Duodenal mucosa (tissue), 2 donors: ENCODE measurements around the gene MRPL43.

ENCODE experiments used
- H3K27ac ChIP-seq: one replicate; pipeline ENCODE4 v1.7.0; 2013; ENCODE audit warnings: low read depth, low read length
- H3K27me3 ChIP-seq, 2 donors: one replicate each; pipeline ENCODE4 v1.7.0; 2013; ENCODE audit warnings: low read length in 2 of 2, control low read depth in 1 of 2; ENCODE audit not compliant: insufficient read depth in 2 of 2, control insufficient read depth in 1 of 2
- H3K36me3 ChIP-seq, 2 donors: one replicate each; pipeline ENCODE4 v1.7.0; 2013; ENCODE audit warnings: low read length in 2 of 2, control low read depth in 1 of 2; ENCODE audit not compliant: insufficient read depth in 2 of 2, control insufficient read depth in 1 of 2
- H3K4me1 ChIP-seq, 2 donors: one replicate each; pipeline ENCODE4 v1.7.0; 2013; ENCODE audit warnings: low read length in 2 of 2, control low read depth in 1 of 2; ENCODE audit not compliant: insufficient read depth in 2 of 2, control insufficient read depth in 1 of 2
- H3K4me3 ChIP-seq, 2 donors: one replicate each; pipeline ENCODE4 v1.7.0; 2013; ENCODE audit warnings: low read length in 2 of 2, low read depth in 1 of 2
- H3K9ac ChIP-seq, 2 donors: one replicate each; pipeline ENCODE4 v1.7.0; 2013; ENCODE audit warnings: low read length in 2 of 2, low read depth in 1 of 2
- H3K9me3 ChIP-seq, 2 donors: one replicate each; pipeline ENCODE4 v1.7.0; 2013; ENCODE audit warnings: low read length in 2 of 2, control low read depth in 1 of 2; ENCODE audit not compliant: control insufficient read depth in 1 of 2

Gene MRPL43

DNA sequence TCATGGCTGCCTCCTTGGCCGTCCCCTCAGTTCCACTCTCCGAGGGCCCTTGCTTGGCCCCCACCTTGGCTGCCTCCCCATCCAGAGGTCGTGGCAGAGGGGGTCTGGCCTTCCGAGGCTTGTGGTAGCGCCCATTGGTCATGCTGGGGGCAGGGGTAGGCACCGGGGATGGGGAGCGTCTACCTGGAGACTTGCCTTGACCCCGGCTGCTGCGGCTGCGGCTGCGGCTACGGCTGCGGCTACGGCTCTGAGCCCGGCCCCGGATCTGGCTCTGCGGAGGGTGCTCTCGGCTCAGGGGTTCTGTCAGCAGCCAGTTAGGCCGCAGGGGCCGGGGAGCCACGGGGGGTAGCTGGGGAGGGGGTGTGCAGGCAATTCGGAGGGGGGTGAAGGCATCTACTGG lies 23.0 kb upstream of the MRPL43 start:
- Histone ChIP-seq H3K9me3 (no peaks in the 10 kb centered on the region), H3K27ac (no peak overlapping the region), H3K36me3 (peaks cover 0 to 18% of the 10 kb centered on the region in 2 donors), H3K9ac (no peak overlapping the region), H3K4me1 (peaks cover 10 to 24% of the 10 kb centered on the region in 2 donors), H3K27me3 (no peaks in the 10 kb centered on the region), H3K4me3 (no peak overlapping the region)

DNA sequence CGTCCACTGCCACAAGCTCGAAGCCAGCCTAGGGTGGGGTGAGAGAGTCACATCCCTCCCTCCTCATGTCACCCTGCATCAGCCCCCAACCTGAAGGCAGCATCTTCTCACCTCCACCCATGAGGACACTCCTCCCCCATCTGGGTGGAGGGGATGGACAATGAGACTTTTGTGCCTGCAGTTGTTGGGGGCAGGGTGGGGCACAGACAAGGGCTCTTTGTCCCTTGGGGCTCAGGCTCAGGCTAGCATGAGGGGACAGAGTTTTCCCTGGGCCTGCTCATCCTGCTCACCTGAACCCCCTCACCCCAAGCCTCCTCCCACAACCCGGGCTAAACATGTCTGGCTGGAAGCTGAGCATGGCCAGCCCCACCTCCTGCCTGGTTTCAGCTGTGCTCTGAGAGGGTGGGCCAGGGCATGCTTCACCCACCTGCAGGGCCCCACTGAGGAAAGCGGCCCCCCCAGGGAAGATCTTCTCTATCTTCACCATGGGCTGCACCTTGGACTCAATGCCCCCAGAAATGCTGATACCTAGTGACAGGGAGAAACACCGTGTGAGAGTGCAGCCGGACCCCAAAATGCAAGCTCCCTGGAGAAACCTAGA lies 21.6 kb upstream of the MRPL43 start:
- no peak overlapping the region for H3K9ac ChIP-seq
- no peaks in the 10 kb centered on the region for H3K27me3 ChIP-seq
- H3K4me1 ChIP-seq = peaks cover 10 to 24% of the 10 kb centered on the region in 2 donors
- H3K27ac ChIP-seq = no peak overlapping the region
- no peak overlapping the region for H3K4me3 ChIP-seq
- H3K36me3 ChIP-seq = peaks cover 0 to 26% of the 10 kb centered on the region in 2 donors
- H3K9me3 ChIP-seq = no peaks in the 10 kb centered on the region

DNA sequence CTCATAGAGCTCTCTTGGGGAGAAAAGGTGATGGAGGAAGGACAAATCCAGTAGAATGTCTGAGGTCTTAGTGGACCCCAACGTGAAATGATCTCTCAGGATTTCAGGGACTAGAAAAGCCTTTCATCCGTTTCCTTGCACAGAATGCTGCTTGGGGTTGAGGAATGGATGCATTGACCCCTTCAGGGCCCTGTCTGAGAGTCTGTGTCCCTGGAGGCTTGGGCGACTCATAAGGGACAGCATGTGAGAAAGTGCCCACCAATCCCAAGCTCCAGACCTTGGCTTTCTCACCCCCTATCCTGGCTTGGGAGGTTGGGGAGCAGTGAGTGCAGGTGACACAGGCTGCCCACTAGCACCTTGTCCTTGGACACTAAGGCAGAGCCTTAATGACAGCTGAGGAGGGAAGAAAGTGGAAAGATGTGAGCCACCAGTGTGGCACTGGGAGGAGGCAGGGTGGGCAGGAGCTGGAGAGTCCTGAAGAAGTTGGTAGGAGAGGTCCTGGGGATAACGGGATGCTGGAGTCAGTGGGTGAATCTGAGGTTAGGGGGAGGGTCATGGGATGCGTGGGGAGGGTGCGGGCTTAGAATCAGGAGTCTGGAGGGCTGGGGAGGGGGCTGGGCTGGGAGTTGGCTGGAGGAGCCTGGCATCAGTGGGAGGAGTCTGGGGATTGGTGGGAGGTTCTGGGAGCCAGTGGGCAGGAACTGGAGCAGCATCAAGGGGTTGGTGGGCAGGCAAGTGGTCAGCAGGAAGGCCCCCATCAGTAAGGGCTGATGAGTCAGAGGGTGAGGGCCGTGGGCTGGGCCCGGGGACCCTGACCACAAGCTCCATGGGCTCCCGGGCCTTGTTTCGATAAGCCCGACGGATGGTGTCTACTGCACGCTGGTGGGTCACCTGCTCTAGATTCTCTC lies 20.9 kb upstream of the MRPL43 start:
- no peak overlapping the region for H3K9ac ChIP-seq
- H3K27me3 ChIP-seq = no peaks in the 10 kb centered on the region
- no peak overlapping the region for H3K4me3 ChIP-seq
- H3K9me3 ChIP-seq = no peaks in the 10 kb centered on the region
- peaks cover 6 to 20% of the 10 kb centered on the region in 2 donors for H3K4me1 ChIP-seq
- no peak overlapping the region for H3K27ac ChIP-seq
- peaks cover 0 to 33% of the 10 kb centered on the region in 2 donors for H3K36me3 ChIP-seq

DNA sequence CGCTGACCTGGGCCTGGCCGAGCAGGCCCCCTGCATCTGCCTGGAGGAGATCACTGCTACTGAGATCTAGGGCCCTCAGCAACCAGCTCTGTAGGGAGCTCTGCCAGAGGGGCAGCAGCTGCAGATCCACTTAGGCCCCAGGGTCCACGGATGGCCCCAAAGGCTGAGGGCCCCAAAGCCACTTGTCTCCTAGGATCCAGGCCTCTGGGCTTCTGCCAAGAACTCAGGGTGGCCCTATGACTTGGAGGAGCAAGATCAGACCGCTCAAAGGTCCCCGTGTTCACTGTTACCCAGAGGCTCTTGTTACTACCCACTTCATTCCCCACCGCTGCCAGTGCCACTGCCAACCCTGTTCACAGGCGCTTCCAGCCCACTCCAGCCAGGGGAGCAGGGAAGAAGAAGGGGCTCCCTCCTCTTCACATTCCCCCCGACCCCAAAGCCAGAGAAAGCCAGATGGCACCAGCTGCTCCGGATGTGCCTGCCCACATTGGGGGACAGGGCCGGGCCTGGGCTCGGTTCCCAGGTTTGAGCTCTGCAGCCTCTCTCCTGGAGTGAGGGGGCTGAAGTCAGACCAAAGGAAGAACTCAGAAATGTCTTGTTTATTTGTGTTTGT lies 19.9 kb upstream of the MRPL43 start:
- Histone ChIP-seq H3K27ac (peak overlapping the region; percentile 17), H3K4me1 (peaks cover 4 to 14% of the 10 kb centered on the region in 2 donors), H3K27me3 (no peaks in the 10 kb centered on the region), H3K4me3 (no peak overlapping the region), H3K9ac (no peak overlapping the region), H3K36me3 (peaks cover 0 to 37% of the 10 kb centered on the region in 2 donors), H3K9me3 (no peaks in the 10 kb centered on the region)

DNA sequence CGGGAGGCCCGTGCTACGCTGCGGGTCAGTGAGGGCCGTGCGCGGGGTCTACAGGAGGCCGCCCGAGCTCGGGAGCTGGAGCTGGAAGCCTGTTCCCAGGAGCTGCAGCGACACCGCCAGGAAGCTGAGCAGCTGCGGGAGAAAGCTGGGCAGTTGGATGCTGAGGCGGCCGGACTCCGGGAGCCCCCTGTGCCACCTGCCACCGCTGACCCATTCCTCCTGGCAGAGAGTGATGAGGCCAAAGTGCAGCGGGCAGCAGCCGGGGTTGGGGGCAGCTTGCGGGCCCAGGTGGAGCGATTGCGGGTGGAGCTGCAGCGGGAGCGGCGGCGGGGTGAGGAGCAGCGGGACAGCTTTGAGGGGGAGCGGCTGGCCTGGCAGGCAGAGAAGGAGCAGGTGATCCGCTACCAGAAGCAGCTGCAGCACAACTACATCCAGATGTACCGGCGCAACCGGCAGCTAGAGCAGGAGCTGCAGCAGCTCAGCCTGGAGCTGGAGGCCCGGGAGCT lies 19.3 kb upstream of the MRPL43 start:
- H3K9ac ChIP-seq = no peak overlapping the region
- H3K4me1 ChIP-seq = peaks cover 8 to 19% of the 10 kb centered on the region in 2 donors

DNA sequence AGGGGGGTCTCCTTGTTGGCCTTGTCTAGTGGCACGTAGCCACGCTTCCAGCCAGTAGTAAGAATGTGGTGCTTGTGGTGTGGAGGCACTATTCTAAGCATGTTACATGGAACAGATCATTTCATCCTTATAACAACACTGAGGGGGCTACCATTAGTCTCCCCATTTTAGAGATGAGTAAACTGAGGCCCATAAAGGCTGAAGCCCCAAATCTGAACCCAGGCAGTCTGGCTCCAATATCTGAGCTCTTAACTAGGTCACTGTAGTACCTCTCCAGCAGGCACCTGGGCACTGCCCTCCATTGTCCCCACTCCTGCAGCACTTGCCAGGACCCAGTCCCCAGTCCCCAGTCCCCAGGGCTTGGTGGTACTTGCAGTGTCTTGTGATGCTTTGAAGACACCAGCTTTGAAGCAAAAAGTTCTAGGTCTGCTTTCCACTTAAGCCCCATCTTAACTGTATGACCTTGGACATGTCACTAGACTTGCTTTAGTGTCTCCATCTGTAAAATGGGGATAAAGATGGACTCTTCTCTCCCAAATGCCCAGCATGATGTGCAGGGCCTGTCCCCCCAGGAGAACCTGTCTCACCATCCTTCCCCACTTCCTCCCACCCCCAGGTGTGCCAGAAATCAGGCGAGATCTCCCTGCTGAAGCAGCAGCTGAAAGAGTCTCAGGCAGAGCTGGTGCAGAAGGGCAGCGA lies 18.7 kb upstream of the MRPL43 start:
- Histone ChIP-seq H3K4me3 (no peak overlapping the region), H3K9ac (no peak overlapping the region), H3K9me3 (no peaks in the 10 kb centered on the region), H3K36me3 (peaks cover 0 to 37% of the 10 kb centered on the region in 2 donors), H3K27me3 (no peaks in the 10 kb centered on the region), H3K4me1 (peaks cover 11 to 26% of the 10 kb centered on the region in 2 donors), H3K27ac (no peak overlapping the region)

More for the DNA sequence above, 19.3 kb upstream of the MRPL43 start:
- peaks cover 0 to 37% of the 10 kb centered on the region in 2 donors for H3K36me3 ChIP-seq
- no peak overlapping the region for H3K4me3 ChIP-seq
- H3K9me3 ChIP-seq = no peaks in the 10 kb centered on the region
- no peaks in the 10 kb centered on the region for H3K27me3 ChIP-seq
- H3K27ac ChIP-seq = no peak overlapping the region

DNA sequence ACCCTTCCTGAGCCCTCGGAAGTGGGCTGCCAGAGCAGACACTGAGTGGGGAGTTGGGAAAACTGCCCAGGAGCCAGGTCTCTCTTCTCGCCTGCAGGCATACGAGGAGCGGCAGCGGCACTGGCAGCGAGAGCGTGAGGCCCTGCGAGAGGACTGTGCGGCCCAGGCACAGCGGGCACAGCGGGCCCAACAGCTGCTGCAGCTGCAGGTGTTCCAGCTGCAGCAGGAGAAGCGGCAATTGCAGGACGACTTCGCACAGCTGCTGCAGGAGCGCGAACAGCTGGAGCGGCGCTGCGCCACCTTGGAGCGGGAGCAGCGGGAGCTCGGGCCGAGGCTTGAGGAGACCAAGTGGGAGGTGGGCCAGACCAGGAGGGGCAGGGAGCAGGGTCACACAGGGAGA lies 18.1 kb upstream of the MRPL43 start:
- Histone ChIP-seq H3K27ac (no peak overlapping the region), H3K4me3 (no peak overlapping the region), H3K36me3 (peaks cover 0 to 37% of the 10 kb centered on the region in 2 donors), H3K4me1 (peaks cover 18 to 30% of the 10 kb centered on the region in 2 donors), H3K9me3 (no peaks in the 10 kb centered on the region), H3K27me3 (no peaks in the 10 kb centered on the region), H3K9ac (no peak overlapping the region)

DNA sequence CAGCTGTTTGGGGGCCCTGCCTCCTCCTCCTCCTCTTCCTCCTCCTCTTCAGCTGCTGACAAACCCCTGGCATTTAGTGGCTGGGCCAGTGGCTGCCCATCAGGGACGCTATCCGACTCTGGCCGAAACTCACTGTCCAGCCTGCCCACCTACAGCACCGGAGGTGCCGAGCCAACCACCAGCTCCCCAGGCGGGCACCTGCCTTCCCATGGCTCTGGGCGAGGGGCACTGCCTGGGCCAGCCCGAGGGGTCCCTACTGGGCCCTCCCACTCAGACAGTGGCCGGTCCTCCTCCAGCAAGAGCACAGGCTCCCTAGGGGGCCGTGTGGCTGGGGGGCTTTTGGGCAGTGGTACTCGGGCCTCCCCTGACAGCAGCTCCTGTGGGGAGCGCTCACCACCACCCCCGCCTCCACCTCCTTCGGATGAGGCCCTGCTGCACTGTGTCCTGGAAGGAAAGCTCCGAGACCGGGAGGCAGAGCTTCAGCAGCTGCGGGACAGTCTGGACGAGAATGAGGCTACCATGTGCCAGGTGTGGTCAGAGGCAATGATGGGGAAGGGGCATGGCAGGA lies 16.4 kb upstream of the MRPL43 start:
- no peak overlapping the region for H3K9ac ChIP-seq
- H3K4me1 ChIP-seq = peaks cover 25 to 38% of the 10 kb centered on the region in 2 donors
- H3K27ac ChIP-seq = no peak overlapping the region
- no peak overlapping the region for H3K4me3 ChIP-seq
- peaks cover 0 to 37% of the 10 kb centered on the region in 2 donors for H3K36me3 ChIP-seq
- no peaks in the 10 kb centered on the region for H3K9me3 ChIP-seq
- H3K27me3 ChIP-seq = no peaks in the 10 kb centered on the region

DNA sequence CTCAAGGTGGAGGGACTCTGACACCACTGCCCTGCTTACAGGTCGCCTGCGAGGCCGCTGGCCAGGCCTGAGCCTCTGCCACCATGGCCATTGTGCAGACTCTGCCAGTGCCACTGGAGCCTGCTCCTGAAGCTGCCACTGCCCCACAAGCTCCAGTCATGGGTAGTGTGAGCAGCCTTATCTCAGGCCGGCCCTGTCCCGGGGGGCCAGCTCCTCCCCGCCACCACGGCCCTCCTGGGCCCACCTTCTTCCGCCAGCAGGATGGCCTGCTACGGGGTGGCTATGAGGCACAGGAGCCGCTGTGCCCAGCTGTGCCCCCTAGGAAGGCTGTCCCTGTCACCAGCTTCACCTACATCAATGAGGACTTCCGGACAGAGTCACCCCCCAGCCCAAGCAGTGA lies 15.2 kb upstream of the MRPL43 start:
- no peak overlapping the region for H3K9ac ChIP-seq
- no peaks in the 10 kb centered on the region for H3K9me3 ChIP-seq
- no peak overlapping the region for H3K4me3 ChIP-seq
- peaks cover 0 to 37% of the 10 kb centered on the region in 2 donors for H3K36me3 ChIP-seq
- H3K4me1 ChIP-seq = peaks cover 25 to 48% of the 10 kb centered on the region in 2 donors
- H3K27ac ChIP-seq = no peak overlapping the region
- H3K27me3 ChIP-seq = no peaks in the 10 kb centered on the region
